ENCODE measurements around the gene SLC9A1.

GRCh38 chr1:27118440-27118689, 36.6 kb downstream of the SLC9A1 start:
- TF ChIP-seq POLR2A (IDR thresholded peaks at IDR 0.05) (no peak), POLR2AphosphoS5 (IDR thresholded peaks at IDR 0.05) (no peak), CTCF (IDR thresholded peaks at IDR 0.05) (no peak), EP300 (IDR thresholded peaks at IDR 0.05) (no peak)
